Breast epithelium (tissue), 3 donors: Measurements from ENCODE around the gene ARHGAP26.

Source experiments
- POLR2AphosphoS5 ChIP-seq, 3 donors: sonication (generic); formaldehyde crosslinking; IDR thresholded peaks; one replicate each; pipeline ENCODE4 v1.6.1; 2017; ENCODE audit warnings: antibody characterized with exemption in 3 of 3
- TF ChIP-seq, protein P1 (sequence below), 3 donors: fragments of 450-650 bp; IDR thresholded peaks; one replicate each; pipeline ENCODE4 v1.5.1; 2016 to 2017; ENCODE audit warnings: antibody characterized with exemption in 3 of 3, mild to moderate bottlenecking in 3 of 3, moderate library complexity in 3 of 3

DNA sequence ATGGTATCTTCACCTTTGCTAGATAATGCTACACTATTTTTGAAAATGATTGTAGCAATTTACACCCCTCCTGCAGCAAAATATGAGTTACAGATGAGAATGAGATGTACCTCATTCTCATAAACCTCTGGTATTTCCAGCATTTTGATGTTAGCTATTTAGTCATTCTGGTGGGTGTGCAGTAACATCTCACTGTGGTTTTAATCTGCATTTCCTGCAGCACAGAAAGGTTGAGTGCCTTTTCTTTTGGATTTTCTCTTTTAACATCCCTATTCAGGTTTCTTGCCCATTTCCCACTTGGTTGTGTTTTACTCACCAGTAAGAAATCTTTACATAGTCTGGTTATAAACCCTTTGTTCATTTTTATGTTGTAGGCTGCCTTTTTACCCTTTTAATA lies 427.1 kb downstream of the ARHGAP26 start:
- TF ChIP-seq, protein P1, sequence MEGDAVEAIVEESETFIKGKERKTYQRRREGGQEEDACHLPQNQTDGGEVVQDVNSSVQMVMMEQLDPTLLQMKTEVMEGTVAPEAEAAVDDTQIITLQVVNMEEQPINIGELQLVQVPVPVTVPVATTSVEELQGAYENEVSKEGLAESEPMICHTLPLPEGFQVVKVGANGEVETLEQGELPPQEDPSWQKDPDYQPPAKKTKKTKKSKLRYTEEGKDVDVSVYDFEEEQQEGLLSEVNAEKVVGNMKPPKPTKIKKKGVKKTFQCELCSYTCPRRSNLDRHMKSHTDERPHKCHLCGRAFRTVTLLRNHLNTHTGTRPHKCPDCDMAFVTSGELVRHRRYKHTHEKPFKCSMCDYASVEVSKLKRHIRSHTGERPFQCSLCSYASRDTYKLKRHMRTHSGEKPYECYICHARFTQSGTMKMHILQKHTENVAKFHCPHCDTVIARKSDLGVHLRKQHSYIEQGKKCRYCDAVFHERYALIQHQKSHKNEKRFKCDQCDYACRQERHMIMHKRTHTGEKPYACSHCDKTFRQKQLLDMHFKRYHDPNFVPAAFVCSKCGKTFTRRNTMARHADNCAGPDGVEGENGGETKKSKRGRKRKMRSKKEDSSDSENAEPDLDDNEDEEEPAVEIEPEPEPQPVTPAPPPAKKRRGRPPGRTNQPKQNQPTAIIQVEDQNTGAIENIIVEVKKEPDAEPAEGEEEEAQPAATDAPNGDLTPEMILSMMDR (IDR thresholded peaks at IDR 0.05) = no peak
- TF ChIP-seq POLR2AphosphoS5 (IDR thresholded peaks at IDR 0.05) = no peak
